Measurements from ENCODE around the gene MEGF8.

- TF ChIP-seq CTCF (IDR thresholded peaks at IDR 0.05; ENCODE audit: low read depth, low read length, missing input control) (no peak), ATF3 (IDR thresholded peaks at IDR 0.05) (no peak), REST (IDR thresholded peaks at IDR 0.05) (no peak)
Measured at GRCh38 chr19:42353341-42354015, 28.0 kb downstream of the MEGF8 start.

Measured in liver (tissue), 3 donors.